ENCODE results near the gene SLC1A3.

GRCh38 chr5:36631154-36631553, 24.7 kb downstream of the SLC1A3 start:
- no peak for TF ChIP-seq POLR2A (IDR thresholded peaks at IDR 0.05)
- TF ChIP-seq CTCF (IDR thresholded peaks at IDR 0.05): no peak
